AG04449 (cell line): ENCODE data around the gene TRAM2.

ENCODE experiments used
- CTCF ChIA-PET: fragments of 350-600 bp; formaldehyde crosslinking; extraction: SDS; loops from one replicate; lab custom pipeline; 2021; ENCODE audit warnings: antibody characterized with exemption; lab: Yijun Ruan, JAX
- POLR2A ChIA-PET: fragments of 400-600, 350-600 bp; formaldehyde crosslinking; extraction: SDS; loops from one replicate; lab custom pipeline; 2020; ENCODE audit warnings: antibody characterized with exemption, inconsistent platforms; lab: Yijun Ruan, JAX
- DNase-seq: peaks from one replicate; pipeline ENCODE4 v3.0.0-alpha.2; 2010; ENCODE audit warnings: low read depth, low spot score
- H3K4me3 ChIP-seq: 2 replicates; pipeline ENCODE4 v1.5.1; 2011; ENCODE audit warnings: low read depth, mild to moderate bottlenecking, control low read depth, low read length
- TF ChIP-seq, protein P1 (sequence below): IDR thresholded peaks from one replicate; pipeline ENCODE4 v1.5.1; 2011; ENCODE audit warnings: mild to moderate bottlenecking, moderate library complexity, low read length, control low read depth, inconsistent platforms; ENCODE audit not compliant: insufficient read depth; ENCODE audit errors: missing control alignments

TRAM2 gene

GRCh38 chr6:52562911-52563310, 13.9 kb downstream of the TRAM2 start:
- CTCF ChIA-PET, result interaction anchor here (0.6 to 2.0 kb wide), 4 partner anchors 10 to 146 kb away, joined by 3 to 5 read pairs (median 4); no protein-coding TSS in a partner anchor
- POLR2A ChIA-PET, result no interaction called here
- TF ChIP-seq, protein P1, sequence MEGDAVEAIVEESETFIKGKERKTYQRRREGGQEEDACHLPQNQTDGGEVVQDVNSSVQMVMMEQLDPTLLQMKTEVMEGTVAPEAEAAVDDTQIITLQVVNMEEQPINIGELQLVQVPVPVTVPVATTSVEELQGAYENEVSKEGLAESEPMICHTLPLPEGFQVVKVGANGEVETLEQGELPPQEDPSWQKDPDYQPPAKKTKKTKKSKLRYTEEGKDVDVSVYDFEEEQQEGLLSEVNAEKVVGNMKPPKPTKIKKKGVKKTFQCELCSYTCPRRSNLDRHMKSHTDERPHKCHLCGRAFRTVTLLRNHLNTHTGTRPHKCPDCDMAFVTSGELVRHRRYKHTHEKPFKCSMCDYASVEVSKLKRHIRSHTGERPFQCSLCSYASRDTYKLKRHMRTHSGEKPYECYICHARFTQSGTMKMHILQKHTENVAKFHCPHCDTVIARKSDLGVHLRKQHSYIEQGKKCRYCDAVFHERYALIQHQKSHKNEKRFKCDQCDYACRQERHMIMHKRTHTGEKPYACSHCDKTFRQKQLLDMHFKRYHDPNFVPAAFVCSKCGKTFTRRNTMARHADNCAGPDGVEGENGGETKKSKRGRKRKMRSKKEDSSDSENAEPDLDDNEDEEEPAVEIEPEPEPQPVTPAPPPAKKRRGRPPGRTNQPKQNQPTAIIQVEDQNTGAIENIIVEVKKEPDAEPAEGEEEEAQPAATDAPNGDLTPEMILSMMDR, result no peak
- no peak for DNase-seq
- no peak overlapping the region for H3K4me3 ChIP-seq

GRCh38 chr6:52560462-52560861, 16.4 kb downstream of the TRAM2 start:
- no peak overlapping the region for H3K4me3 ChIP-seq
- ChIA-PET POLR2A (no interaction called here), CTCF (no interaction called here)
- DNase-seq, result no peak
- TF ChIP-seq, protein P1, result no peak

GRCh38 chr6:52558266-52559000, 18.4 kb downstream of the TRAM2 start:
- POLR2A ChIA-PET, result interaction anchor here (0.5 to 2.2 kb wide), 3 partner anchors 8 to 33 kb away, joined by 4 to 11 read pairs (median 4); no protein-coding TSS in a partner anchor
- TF ChIP-seq, protein P1, result no peak
- CTCF ChIA-PET, result interaction anchor here (0.8 to 1.3 kb wide), 5 partner anchors 15 to 104 kb away, joined by 3 to 8 read pairs (median 3); no protein-coding TSS in a partner anchor
- no peak for DNase-seq
- H3K4me3 ChIP-seq, result no peak overlapping the region

- no peak overlapping the region for H3K4me3 ChIP-seq
- POLR2A ChIA-PET, result interaction anchor here (0.7 to 2.2 kb wide), 3 partner anchors 9 to 19 kb away, joined by 3 to 11 read pairs (median 4); no protein-coding TSS in a partner anchor
- CTCF ChIA-PET, result interaction anchor here (0.6 to 1.3 kb wide), 4 partner anchors 10 to 103 kb away, joined by 3 to 8 read pairs (median 5); no protein-coding TSS in a partner anchor
- TF ChIP-seq, protein P1, result no peak
- no peak for DNase-seq
Observed at GRCh38 chr6:52557389-52558265, 19.2 kb downstream of the TRAM2 start.

DNA sequence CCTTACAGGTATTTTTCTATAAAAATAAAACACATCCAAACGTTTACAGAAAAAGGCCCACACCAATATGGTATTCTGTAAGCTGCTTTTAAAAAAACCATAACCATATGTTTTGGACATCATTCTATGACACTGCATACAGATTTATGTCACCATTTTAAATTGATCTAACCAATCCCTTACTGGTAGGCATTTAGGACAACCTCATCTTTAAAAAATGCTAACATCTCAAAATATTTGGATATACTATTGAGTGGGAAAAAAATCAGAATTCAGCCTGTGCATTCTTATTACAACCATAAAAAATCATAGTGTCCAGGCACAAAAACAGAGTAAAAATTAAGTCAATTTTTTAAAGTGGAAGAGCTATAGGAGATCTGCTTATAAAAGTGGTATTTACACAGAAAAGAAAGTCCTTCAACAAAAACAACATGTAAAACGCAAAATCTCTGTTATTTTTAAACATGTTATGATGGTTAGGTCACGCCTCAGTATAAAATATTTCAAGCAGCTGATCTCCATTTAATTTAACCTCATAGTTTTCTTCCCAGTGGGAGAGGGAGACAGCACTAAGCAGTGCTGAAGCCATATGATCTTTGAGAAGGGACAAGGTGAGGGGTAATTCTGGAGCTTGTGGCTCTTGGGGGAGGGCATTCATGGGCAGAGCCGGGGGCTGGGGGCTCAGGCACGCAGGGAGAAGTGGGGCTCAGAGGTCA, 21.2 kb downstream of the TRAM2 start:
- ChIA-PET POLR2A (interaction anchor here (1.0 to 1.5 kb wide), 3 partner anchors 12 to 20 kb away, joined by 4 to 5 read pairs (median 4); no protein-coding TSS in a partner anchor), CTCF (interaction anchor here (0.7 to 1.7 kb wide), 5 partner anchors 10 to 156 kb away, joined by 3 to 7 read pairs (median 3); no protein-coding TSS in a partner anchor)
- no peak overlapping the region for H3K4me3 ChIP-seq
- DNase-seq, result no peak
- TF ChIP-seq, protein P1, result no peak
